ENCODE measurements around the gene P2RY8. TPM values are rescaled to one million over a fixed set of nuclear protein-coding genes. Genes with fewer than 3 reads are reported as not detected.

P2RY8 gene
- total RNA-seq, 2 experiments from 2014 or later: 139 TPM

DNA sequence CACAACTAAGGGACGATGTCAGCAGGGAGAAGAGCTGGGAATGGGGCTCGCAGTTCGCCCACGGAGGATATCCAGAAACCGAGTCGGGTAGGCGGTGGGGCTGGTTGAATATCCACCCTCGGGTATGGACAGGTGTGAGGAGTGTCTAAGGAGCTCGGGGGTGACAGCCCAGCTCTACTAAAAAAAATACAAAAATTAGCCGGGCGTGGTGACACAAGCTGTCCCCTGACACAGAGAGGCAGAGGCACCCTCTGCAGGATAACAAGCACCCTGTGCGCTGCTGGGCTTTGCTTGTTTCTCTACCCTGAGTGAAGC is 72.1 kb downstream of the P2RY8 start:
- Mint-ChIP-seq H3K9me3 (no peaks in the 10 kb centered on the region), H3K4me3 (peak overlapping the region; percentile 81), H3K36me3 (ENCODE audit: low read depth) (peaks cover 52% of the 10 kb centered on the region), H3K27me3 (no peaks in the 10 kb centered on the region), H3K27ac (peak overlapping the region; percentile 94), H3K4me1 (ENCODE audit: low read depth) (peaks cover 67% of the 10 kb centered on the region)
- intact Hi-C loops (cut with DNase I, micrococcal nuclease): loop anchor here in 1 of 2 experiments (10.0 kb wide), 1 partner anchor 1230 kb away; the partner anchor contains the start of gene CD99
- peak in 2 of 14 experiments; percentile 30 to 42 for DNase-seq
- H3K36me3 ChIP-seq (ENCODE audit: insufficient read depth, low read length): peaks cover 34% of the 10 kb centered on the region
- H3K9me3 ChIP-seq (ENCODE audit: control insufficient read depth in 1 of 2, insufficient read depth in 1 of 2, low read length in 2 of 2): no peaks in the 10 kb centered on the region
- H3K4me3 ChIP-seq (ENCODE audit: low read length): peak overlapping the region; percentile 9
- no peak for ATAC-seq (ENCODE audit: poor library complexity)
- TF ChIP-seq, protein P1, sequence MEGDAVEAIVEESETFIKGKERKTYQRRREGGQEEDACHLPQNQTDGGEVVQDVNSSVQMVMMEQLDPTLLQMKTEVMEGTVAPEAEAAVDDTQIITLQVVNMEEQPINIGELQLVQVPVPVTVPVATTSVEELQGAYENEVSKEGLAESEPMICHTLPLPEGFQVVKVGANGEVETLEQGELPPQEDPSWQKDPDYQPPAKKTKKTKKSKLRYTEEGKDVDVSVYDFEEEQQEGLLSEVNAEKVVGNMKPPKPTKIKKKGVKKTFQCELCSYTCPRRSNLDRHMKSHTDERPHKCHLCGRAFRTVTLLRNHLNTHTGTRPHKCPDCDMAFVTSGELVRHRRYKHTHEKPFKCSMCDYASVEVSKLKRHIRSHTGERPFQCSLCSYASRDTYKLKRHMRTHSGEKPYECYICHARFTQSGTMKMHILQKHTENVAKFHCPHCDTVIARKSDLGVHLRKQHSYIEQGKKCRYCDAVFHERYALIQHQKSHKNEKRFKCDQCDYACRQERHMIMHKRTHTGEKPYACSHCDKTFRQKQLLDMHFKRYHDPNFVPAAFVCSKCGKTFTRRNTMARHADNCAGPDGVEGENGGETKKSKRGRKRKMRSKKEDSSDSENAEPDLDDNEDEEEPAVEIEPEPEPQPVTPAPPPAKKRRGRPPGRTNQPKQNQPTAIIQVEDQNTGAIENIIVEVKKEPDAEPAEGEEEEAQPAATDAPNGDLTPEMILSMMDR (IDR thresholded peaks at IDR 0.05): no peak
- ChIA-PET CTCF (no interaction called here), POLR2A (no interaction called here)
- H3K4me1 ChIP-seq (ENCODE audit: insufficient read depth, low read length): peaks cover 74% of the 10 kb centered on the region
- peak overlapping the region; percentile 64 to 74 for H3K27ac ChIP-seq (ENCODE audit: low read depth in 1 of 2, low read length in 2 of 2)
- no peaks in the 10 kb centered on the region for H3K27me3 ChIP-seq (ENCODE audit: control insufficient read depth in 1 of 2, insufficient read depth in 2 of 2, low read length in 2 of 2)

DNA sequence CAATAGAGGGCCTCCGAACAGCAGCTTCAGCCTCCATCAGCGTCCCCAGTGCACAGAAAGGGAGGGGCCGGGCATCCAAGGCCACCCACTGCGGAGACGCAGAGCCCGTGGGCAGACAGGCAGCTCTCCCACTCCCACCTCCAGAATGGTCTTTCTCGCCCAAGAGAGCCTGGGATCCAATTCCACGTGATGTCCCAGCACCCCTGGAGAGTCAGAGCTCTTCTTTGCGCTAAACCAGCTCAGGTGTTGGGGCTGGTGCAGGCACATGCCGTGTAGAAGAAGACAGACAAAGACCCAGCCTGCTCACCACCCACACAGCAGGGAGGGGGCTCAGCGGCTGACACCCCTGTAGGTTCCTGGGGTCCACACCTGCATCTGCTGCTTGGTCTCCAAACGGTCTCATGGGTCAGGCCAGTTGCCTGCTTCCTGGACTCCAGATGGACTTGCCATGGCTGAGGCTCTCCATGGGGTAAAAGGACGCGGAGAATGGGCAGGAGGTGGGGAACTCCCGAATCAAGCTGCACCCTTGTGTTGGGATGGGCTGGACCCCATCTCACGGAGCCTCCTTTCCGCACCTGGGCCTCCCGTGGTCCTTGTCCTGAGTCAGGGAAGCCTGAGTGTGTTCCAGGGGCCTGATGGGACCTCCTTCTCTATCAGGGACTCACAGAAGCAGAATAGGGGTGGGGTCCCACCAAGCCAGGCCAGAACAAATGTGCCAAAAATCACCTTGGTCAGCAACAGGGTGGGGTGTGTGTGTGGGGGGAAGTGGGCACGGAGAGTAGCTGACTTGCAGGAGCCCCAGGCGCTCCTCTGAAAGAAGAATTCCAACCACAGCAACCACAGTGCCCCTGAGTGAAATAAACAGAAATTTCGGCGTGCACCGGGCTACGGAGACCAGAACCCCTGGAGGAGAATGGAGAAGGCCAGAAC is 72.7 kb downstream of the P2RY8 start:
- Mint-ChIP-seq H3K27ac (peak overlapping the region; percentile 94), H3K36me3 (ENCODE audit: low read depth) (peaks cover 49% of the 10 kb centered on the region), H3K27me3 (no peaks in the 10 kb centered on the region), H3K4me3 (peak overlapping the region; percentile 81), H3K9me3 (no peaks in the 10 kb centered on the region), H3K4me1 (ENCODE audit: low read depth) (peaks cover 61% of the 10 kb centered on the region)
- Histone ChIP-seq H3K27me3 (ENCODE audit: control insufficient read depth in 1 of 2, insufficient read depth in 2 of 2, low read length in 2 of 2) (no peaks in the 10 kb centered on the region), H3K27ac (ENCODE audit: low read depth in 1 of 2, low read length in 2 of 2) (peak overlapping the region; percentile 64 to 74), H3K4me3 (ENCODE audit: low read length) (peak overlapping the region; percentile 9), H3K9me3 (ENCODE audit: control insufficient read depth in 1 of 2, insufficient read depth in 1 of 2, low read length in 2 of 2) (no peaks in the 10 kb centered on the region), H3K4me1 (ENCODE audit: insufficient read depth, low read length) (peaks cover 68% of the 10 kb centered on the region), H3K36me3 (ENCODE audit: insufficient read depth, low read length) (peaks cover 34% of the 10 kb centered on the region)
- DNase-seq (peak in 5 of 14 experiments; percentile 36 to 70 (median 44)), ATAC-seq (ENCODE audit: poor library complexity) (no peak)
- intact Hi-C loops (cut with DNase I, micrococcal nuclease): loop anchor here in 1 of 2 experiments (10.0 kb wide), 1 partner anchor 1230 kb away; the partner anchor contains the start of gene CD99
- ChIA-PET POLR2A (no interaction called here), CTCF (no interaction called here)
- TF ChIP-seq, protein P1 (IDR thresholded peaks at IDR 0.05): no peak

DNA sequence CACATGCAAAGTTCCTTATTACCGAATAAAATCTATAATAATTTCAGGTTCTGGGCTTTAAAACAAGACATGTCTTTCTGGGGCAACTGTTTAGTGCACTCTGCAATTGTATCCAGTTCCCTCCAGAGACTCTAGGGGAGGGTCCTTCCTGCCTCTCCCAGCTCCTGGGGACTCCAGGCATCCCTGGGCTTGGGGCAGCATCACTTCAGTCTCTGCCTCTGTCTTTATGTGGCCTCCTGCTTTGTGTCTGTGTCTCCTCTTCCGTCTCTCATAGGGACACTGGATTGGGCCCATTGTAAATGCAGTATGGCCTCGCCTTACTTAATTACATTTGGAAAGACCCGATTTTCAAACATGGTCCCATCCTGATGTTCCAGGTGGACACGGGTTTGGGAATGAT is 73.4 kb downstream of the P2RY8 start:
- ChIA-PET POLR2A (no interaction called here), CTCF (no interaction called here)
- peaks cover 57% of the 10 kb centered on the region for H3K4me1 Mint-ChIP-seq (ENCODE audit: low read depth)
- no peaks in the 10 kb centered on the region for H3K27me3 Mint-ChIP-seq
- Histone ChIP-seq H3K36me3 (ENCODE audit: insufficient read depth, low read length) (peaks cover 34% of the 10 kb centered on the region), H3K27me3 (ENCODE audit: control insufficient read depth in 1 of 2, insufficient read depth in 2 of 2, low read length in 2 of 2) (no peaks in the 10 kb centered on the region), H3K4me3 (ENCODE audit: low read length) (no peak overlapping the region), H3K4me1 (ENCODE audit: insufficient read depth, low read length) (peaks cover 63% of the 10 kb centered on the region), H3K9me3 (ENCODE audit: control insufficient read depth in 1 of 2, insufficient read depth in 1 of 2, low read length in 2 of 2) (no peaks in the 10 kb centered on the region), H3K27ac (ENCODE audit: low read depth in 1 of 2, low read length in 2 of 2) (peak overlapping the region; percentile 68 to 74)
- no peaks in the 10 kb centered on the region for H3K9me3 Mint-ChIP-seq
- H3K36me3 Mint-ChIP-seq (ENCODE audit: low read depth): peaks cover 45% of the 10 kb centered on the region
- ATAC-seq (ENCODE audit: poor library complexity) (no peak), DNase-seq (peak in 2 of 14 experiments; percentile 2 to 15)
- intact Hi-C loops (cut with DNase I, micrococcal nuclease): loop anchor here in 1 of 2 experiments (1.0 to 10.0 kb wide), 4 partner anchors 8 to 1231 kb away; partner anchors contain the start of genes CD99 and P2RY8
- peak overlapping the region; percentile 94 for H3K27ac Mint-ChIP-seq
- TF ChIP-seq, protein P1 (IDR thresholded peaks at IDR 0.05): no peak
- H3K4me3 Mint-ChIP-seq: peak overlapping the region; percentile 30
